ENCODE results near the gene SLC25A21.
"Not testable (repeated sequence)": the region's sequence is repeated elsewhere in the genome, so short reads cannot be mapped to it uniquely, and the experiment has no call there.

SLC25A21 gene

DNA sequence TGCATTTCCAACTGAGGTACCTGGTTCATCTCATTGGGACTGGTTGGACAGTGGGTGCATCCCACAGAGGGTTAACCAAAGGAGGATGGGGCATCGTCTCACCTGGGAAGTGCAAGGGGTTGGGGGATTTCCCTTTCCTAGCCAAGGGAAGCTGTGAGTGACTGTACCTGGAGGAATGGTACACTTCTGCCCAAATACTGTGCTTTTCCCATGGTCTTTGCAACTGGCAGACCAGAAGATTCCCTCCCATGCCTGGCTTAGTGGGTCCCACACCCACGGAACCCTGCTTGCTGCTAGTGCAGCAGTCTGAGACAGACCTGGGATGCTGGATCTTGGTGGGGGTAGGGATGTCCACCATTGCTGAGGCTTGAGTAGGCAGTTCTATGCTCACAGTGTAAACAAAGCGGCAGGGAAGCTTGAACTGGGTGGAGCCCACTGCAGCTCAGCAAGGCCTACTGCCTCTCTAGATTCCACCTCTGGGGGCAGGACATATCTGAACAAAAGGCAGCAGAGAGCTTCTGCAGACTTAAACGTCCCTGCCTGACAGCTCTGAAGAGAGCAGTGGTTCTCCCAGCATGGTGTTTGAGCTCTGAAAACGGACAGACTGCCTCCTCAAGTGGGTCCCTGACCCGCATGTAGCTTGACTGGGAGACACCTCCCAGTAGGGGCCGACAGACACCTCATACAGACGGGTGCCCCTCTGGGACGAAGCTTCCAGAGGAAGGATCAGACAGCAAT lies 15.6 kb upstream of the SLC25A21 start:
- FAIRE-seq; DNase-seq (ENCODE audit: extremely low spot score, insufficient read length, low read depth): not testable (repeated sequence)

DNA sequence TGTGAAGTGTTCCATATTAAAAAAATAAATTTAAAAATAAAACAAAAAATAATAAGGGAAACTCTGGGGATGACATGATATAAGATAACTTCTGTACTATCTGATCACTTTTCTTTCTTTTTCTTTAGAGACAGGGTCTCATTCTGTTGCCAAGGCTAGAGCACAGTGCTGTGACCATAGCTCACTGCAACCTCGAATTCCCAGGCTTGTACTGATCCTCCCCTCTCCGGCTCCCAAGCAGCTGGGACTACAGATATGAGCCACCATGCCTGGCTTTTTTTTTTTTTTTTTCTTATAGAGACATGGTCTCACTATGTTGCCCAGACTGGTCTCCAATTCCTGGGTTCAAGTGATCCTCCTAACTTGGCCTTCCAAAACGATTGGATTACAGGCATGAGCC lies 14.9 kb upstream of the SLC25A21 start:
- no peak for FAIRE-seq
- no peak for DNase-seq (ENCODE audit: extremely low spot score, insufficient read length, low read depth)

DNA sequence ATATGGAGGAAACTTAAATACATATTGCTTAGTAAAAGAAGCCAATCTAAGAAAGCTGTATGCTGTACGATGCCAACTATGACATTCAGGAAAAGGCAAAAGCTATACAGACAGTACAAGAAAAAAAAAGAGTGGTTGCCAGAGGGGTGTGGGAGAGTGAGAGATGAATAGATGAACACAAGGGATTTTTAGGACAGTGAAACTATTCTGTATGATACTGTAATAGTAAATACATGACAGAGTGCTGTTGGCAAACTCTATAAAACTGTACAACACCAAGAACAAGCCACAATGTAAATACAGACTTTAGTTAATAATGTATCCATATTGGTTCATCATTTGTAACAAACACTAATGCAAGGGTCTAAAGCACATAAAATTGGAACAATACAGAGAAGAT lies 14.5 kb upstream of the SLC25A21 start:
- FAIRE-seq, result no peak
- no peak for DNase-seq (ENCODE audit: extremely low spot score, insufficient read length, low read depth)

DNA sequence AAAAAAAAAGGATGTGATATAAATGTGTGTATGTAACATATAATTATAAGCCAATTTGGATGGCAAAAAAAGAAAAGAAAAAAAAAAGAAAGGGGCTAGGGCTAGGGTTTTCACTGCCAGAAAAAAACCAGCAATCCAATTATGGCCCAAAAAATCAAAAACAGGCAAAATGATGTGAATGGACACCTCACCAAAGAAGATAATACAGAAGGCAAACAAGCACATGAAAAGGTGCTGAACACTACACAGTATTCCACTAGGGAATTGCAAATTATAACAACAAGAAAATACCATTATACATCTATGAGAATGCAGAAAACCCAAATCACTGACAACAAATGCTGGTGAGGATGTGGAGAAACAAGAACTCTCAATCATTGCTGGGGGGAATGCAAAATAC lies 13.3 kb upstream of the SLC25A21 start:
- FAIRE-seq (no peak), DNase-seq (ENCODE audit: extremely low spot score, insufficient read length, low read depth) (no peak)

DNA sequence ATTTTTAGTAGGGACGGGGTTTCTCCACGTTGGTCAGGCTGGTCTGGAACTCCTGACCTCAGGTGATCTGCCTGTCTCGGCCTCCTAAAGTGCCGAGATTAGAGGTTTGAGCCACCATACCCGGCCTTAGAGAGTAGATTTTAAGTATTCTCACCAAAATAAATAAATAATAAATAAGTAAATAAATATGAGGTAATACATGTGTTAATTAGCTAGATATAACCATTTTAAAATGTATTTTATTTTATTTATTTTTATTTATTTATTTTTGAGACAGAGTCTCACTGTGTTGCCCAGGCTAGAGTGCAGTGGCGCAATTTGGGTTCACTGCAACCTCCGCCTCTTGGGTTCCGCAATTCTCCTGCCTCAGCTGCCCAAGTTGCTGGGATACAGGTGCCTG lies 12.1 kb upstream of the SLC25A21 start:
- not testable (repeated sequence) for FAIRE-seq; DNase-seq (ENCODE audit: extremely low spot score, insufficient read length, low read depth)

DNA sequence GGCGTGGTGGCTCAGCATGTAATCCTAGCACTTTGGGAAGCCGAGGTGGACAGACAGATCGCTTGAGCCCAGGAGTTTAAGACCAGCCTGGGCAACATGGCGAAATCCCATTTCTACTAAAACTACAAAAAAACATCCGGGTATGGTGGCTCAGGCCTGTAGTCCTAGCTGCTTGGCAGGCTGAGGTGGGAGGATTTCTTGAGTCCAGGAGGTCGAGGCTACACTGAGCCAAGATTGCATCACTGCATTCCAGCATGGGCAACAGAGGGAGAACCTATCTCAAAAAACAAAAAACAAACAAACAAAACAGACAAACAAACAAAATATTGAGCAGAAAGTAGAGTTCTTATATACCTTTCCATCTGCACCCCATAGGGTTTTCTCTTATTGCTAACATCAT lies 9.0 kb upstream of the SLC25A21 start:
- no peak for FAIRE-seq
- no peak for DNase-seq (ENCODE audit: extremely low spot score, insufficient read length, low read depth)

DNA sequence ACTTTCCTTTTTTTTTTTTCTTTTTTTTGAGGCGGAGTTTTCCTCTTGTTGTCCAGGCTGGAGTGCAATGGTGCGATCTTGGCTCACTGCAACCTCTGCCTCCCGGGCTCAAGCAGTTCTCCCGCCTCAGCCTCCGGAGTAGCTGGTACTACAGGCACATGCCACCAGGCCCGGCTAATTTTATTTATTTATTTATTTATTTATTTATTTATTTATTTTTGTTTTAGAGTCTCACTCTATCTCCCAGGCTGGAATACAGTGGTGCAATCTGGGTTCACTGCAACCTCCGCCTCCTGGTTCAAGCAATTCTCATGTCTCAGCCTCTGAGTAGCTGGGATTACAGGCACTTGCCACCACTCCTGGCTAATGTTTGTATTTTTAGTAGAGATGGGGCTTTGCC lies 8.5 kb upstream of the SLC25A21 start:
- not testable (repeated sequence) for FAIRE-seq; DNase-seq (ENCODE audit: extremely low spot score, insufficient read length, low read depth)

DNA sequence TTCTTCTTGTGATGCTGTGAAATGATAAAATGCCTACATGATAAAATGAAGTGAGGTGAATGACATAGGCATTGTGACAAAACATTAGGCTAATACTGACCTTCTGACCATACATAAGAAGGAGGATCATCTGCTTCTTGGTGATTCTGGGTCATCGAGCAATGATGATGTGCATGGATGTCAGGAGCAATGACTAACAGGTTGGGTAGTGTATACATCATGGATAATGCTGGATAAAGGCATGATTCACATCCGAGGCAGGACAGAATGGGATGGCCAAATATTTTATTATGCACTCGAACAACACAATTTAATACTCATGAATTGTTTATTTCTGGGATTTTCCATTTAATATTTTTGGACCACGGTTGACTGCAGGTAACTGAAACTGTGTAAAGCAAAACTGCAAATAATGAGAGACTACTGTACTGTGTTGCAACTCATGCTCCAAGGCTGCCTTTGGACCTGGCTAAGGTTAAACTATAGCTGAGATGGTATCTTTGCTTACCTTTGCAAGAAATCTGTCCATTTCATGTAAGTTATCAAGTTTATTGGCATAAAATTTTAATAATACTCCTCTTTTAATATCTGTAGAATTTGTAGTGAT lies 7.6 kb upstream of the SLC25A21 start:
- no peak for FAIRE-seq
- DNase-seq (ENCODE audit: extremely low spot score, insufficient read length, low read depth), result no peak

DNA sequence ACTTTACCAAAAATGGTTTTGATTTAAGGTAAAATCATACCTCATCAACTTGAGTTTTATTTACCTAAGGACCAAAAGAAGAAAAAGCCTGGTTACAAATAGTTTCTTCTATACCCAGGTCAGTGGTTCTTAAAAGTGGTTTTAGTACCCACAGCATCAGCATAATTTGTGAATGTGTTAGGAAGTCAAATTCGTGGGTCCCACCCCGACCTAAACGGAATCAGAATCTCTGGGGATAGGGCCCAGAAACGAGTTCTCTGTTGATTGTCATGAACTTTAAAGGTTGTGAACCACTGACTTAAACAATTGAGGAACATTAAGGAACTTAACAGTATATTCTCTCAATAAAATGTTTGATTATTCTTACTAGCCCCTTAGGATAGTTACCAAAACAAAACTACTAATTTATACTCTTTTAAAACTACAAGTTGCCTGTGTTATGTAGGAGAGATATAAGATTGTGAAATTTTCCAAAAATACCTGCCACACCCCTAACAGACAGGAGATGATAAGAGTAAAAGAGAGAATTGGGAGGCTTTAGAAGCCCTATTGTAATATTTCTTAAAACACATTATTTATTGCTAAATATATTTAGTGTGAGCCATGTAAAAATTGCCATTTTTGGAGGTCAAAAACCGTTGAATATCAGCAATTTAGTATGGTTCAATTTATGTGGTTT lies 669 bp upstream of the SLC25A21 start:
- no peak for FAIRE-seq
- no peak for DNase-seq (ENCODE audit: extremely low spot score, insufficient read length, low read depth)

DNA sequence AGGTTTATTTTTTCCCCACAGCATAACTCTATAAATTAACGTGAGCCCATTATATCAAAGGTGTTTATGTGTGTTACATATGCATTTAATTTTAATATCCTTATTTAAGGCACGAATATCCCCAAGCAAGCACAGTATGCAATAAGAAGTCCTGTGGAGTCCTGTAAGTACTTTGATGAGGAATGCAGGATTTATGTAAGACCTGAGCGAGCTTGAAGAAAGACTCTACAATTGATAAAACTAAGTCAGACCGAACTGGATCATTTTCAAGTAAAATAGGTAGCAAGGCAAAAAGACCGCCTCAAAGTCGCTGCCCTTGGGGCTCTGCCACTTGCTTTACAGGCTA lies 755 bp downstream of the SLC25A21 start:
- no peak for FAIRE-seq

DNA sequence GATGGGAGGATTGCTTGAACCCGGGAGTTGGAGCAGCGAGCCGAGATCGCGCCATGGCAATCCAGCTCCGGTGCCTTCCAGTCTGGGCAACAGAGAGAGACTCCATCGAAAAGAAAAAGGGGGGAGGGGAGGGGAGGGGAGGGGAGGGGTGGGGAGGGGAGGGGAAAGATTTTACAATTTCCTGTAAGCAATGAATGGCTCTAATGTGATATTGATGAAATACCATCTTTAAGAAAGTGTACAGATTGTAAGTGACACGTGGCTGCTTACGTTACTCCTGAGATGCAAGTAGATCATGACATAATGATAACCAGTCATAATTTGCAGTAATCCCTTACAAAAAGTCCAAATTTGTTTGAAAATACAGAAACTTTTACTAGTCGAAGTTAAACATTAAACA lies 1.4 kb downstream of the SLC25A21 start:
- DNase-seq (ENCODE audit: extremely low spot score, insufficient read length, low read depth) (no peak), FAIRE-seq (no peak)

More for the DNA sequence above, 755 bp downstream of the SLC25A21 start:
- no peak for DNase-seq (ENCODE audit: extremely low spot score, insufficient read length, low read depth)

DNA sequence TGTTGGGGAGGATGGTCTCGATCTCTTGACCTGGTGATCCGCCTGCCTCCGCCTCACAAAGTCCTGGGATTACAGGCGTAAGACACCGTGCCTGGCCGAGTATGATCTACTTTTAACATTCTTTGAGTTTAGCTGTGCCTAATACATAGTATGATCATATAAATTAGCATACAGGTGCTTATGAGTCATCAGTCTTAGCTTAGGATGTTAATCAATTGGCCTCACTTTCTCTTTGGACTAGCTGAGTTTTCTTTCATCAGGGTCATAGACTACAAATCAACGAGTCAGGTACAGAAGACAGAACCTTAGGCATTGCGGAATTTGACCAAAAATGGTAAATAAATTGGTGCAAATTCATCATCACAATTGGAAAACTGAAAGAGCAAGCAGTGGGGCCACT lies 2.2 kb downstream of the SLC25A21 start:
- FAIRE-seq, result no peak
- no peak for DNase-seq (ENCODE audit: extremely low spot score, insufficient read length, low read depth)

DNA sequence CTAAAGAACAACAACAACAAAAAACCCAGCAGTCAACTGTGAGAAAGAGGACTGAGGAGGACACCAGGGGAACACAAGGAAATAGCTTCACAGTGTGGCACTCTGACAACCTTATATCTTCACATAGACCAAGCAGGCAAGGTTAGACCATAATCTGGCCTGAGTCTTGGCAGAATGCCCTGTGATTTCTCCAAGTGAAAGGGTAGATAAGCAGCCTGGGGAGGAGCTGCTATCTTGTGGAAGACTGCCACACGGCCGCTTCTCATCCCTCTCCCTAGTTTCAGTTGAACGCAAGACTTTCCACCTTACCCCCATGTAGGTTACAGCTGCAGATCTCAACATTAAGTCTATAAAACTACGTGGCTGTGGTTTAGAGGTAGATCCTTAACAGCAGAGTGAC lies 3.7 kb downstream of the SLC25A21 start:
- no peak for FAIRE-seq
- DNase-seq (ENCODE audit: extremely low spot score, insufficient read length, low read depth), result no peak

DNA sequence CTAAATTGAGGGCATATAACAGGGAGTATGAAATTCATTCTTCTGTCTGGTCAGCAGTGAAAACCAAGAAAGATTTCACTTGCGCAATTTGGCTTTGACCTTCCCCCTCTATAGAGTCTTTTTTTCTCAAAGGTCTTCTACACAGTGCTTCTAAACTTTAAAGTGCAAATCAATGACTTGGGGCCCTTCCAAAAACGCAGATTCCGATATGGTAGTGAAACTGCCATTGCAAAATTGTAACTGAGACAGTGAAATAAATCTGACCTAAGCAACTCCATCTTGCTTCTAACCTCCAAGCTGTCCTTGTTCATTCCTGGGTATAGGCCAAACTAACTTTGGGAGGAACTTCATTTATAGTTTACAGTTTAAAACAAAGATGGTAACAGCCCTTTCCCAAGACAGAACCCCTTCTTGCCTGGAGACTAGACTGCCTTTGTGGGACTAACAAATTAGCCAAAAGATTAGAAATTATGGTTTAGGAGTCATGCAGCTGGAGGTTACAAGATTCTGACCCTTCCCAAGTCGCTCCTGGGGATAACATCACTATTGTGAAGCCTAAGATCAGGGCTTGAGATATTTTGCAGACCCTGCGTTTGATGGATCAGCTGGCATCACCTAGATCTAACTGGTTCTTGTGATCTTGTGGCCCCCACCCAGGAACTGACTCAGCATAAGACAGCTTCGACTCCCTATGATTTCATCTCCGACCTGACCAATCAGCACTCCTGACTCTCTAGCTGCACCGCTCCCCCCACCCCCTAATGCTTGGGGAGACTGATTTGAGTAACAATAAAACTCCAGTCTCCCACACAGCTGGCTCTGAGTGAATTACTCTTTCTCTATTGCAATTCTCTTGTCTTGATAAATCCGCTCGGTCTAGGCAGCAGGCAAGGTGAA lies 5.0 kb downstream of the SLC25A21 start:
- no peak for DNase-seq (ENCODE audit: extremely low spot score, insufficient read length, low read depth)
- no peak for FAIRE-seq

DNA sequence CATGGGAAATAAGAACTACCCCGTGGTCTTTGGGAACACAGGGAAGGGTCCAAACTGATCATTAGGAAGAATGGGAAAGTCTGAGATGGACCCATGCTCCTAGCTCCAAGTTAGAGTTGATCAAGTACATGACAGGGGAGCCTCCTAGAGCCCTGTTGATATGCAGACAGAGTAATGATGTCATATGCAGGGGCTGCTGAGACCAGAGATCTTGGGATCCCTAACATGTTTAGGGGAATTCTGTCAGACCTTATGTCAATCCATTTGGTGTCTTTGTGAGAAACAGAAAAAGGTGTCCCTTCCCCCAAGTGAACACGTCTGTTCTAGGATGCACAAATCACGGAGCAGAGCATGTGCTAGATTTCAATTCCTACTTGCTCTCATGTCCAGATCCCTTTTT lies 6.6 kb downstream of the SLC25A21 start:
- FAIRE-seq, result no peak
- DNase-seq (ENCODE audit: extremely low spot score, insufficient read length, low read depth), result no peak

DNA sequence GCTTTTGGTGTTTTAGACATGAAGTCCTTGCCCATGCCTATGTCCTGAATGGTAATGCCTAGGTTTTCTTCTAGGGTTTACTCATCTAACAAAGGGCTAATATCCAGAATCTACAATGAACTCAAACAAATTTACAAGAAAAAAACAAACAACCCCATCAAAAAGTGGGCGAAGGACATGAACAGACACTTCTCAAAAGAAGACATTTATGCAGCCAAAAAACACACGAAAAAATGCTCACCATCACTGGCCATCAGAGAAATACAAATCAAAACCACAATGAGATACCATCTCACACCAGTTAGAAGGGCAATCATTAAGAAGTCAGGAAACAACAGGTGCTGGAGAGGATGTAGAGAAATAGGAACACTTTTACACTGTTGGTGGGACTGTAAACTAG lies 10.1 kb downstream of the SLC25A21 start:
- FAIRE-seq; DNase-seq (ENCODE audit: extremely low spot score, insufficient read length, low read depth): not testable (repeated sequence)

DNA sequence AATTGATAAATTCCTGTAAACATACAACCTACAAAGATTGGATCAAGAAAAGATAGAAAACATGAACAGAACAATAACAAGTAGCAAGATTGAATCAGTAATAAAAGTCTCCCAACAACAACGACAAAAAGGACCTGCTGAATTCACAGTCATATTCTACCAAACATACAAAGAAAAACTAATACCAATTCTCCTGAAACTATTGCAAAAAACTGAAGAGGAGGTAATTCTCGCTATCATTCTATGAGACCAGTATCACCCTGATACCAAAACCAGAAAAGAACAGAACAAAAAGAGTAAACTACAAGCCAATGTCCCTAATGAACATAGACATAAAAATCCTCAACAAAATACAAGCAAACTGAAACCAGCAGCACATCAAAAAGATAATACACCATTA lies 14.4 kb downstream of the SLC25A21 start:
- DNase-seq (ENCODE audit: extremely low spot score, insufficient read length, low read depth), result no peak
- FAIRE-seq, result no peak

DNA sequence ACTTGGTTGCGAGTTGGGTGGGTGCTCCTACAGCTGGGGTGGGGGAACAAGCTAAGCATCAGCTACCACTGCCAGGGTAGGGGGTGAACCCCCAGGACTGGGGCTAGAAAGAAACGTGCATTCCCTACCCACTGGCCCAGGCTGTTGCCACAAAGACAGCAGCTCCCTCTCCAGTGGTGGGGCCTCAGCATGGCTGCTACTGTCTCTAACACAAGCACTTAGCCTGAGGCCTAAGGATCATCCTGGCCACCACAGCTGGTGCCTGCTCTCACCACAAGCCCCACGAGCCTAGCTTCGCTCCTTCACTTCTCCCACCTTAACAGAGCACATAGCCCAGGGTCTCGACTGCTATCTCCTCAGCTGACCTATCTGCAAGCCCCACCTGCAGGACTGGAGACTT lies 18.9 kb downstream of the SLC25A21 start:
- FAIRE-seq (no peak), DNase-seq (ENCODE audit: extremely low spot score, insufficient read length, low read depth) (no peak)

DNA sequence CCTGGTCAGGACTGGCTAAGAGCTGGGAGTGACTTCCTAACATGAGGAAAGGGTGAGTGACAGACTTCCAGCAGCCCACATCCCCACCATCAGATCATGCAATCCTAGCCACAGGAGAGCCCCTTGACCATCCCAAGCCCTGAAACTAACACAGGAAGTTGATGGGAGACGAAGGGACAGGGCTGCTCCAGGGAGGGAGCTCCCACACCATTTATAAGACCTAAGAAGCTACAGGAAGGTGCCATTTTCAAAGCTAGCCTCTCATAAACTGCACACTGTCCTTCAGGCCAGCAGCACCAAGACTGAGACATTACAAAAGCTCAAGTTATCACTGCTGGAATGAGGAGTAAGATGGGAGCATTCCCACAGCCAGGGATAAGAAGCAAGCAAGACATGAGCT lies 19.4 kb downstream of the SLC25A21 start:
- DNase-seq (ENCODE audit: extremely low spot score, insufficient read length, low read depth) (no peak), FAIRE-seq (no peak)

DNA sequence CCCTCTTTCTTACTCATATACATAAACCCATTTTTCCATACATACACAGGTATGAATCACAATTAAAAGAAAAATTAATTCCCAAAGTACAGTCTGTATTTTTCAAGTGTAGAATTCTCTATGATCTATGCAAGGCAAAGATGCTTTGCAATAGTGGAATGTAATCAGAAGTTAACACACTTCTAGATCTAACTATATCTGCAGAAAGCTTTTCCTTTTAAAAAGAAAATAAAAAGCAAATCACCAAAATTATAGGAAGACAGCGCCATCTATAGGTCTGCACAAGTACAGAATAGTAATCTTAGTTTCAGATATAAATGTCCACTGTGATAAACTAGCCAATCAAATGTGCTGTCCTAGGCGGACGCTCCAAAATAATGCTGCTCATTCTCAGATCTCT lies 22.0 kb downstream of the SLC25A21 start:
- no peak for FAIRE-seq
- DNase-seq (ENCODE audit: extremely low spot score, insufficient read length, low read depth), result no peak

Data from GM18507 (cell line).